HG02973 (cell line): Measurements from ENCODE around the gene ZSCAN9.

Experiments
- ATAC-seq: cut with Tn5 transposase; IDR thresholded peaks from one replicate; pipeline ENCODE4 v1.9.1; 2021; ENCODE audit warnings: moderate library complexity; ENCODE audit not compliant: unreplicated experiment

Gene ZSCAN9

GRCh38 chr6:28225056-28225834 is at the start of gene ZSCAN9:
Gene ZSCAN9 (plus strand): TSS chr6:28225275. CDS start chr6:28227085, 1,810 bp downstream.
- no peak for ATAC-seq

DNA sequence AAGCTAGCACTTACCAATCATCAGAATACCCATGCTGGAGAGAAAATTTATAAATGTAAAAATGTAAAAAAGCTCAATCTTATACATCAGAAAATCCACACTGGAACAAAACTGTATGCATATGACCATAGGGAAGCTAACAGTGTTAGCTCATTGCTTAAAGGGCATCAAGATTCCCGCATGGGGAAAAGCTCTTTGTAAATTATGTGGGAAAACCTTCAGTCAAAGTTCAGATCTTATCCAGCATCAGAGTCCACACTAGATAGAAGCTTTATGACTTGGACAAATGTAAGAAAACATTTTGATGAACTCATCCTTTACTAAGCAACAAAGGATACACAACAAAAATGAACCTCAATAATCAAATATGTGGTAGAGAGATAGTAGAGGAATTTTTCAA is 48.7 kb upstream of the ZSCAN9 start:
- ATAC-seq = no peak

- no peak for ATAC-seq
Observed at GRCh38 chr6:28182255-28182654, 42.8 kb upstream of the ZSCAN9 start.

DNA sequence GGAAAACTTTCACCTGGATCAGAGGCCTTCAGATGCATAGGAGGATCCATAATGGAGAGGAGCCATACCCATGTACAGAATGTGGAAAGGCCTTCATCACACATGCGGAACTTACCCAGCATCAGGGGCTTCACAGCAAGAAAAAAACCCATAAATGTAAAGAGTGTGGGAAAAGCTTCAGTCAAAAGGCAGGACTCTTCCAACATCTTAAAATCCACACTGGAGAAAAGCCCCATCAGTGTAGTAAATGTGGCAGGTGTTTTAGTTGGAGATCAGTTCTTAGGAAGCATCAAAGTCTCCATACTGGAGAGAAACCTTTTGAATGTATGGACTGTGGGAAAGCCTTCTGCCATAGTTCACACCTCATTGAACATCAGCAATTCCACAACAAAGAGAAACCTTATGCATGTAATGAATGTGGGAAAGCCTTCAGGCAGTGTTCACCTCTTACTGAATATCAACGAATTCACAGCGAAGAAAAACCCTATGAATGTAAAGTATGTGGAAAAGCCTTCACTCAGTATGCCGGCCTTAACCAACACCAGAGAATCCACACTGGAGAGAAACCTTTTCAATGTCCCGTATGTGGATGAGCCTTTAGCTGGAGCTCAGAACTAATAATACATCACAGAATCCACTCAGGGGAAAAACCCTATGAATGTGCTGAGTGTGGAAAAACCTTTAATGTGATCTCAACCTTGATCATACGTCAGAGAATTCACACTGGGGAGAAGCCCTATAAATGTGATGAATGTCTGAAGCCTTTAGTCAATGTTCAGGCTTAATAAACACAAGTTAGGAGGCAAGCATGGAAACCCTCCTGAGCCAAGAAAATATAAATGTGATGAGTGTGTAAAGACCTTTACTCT is 36.7 kb upstream of the ZSCAN9 start:
- ATAC-seq = no peak

GRCh38 chr6:28200020-28200419 is 25.1 kb upstream of the ZSCAN9 start:
- ATAC-seq = no peak

- ATAC-seq = no peak
Observed at GRCh38 chr6:28203201-28203600, 21.9 kb upstream of the ZSCAN9 start.

GRCh38 chr6:28205879-28206278 is 19.2 kb upstream of the ZSCAN9 start:
- no peak for ATAC-seq

DNA sequence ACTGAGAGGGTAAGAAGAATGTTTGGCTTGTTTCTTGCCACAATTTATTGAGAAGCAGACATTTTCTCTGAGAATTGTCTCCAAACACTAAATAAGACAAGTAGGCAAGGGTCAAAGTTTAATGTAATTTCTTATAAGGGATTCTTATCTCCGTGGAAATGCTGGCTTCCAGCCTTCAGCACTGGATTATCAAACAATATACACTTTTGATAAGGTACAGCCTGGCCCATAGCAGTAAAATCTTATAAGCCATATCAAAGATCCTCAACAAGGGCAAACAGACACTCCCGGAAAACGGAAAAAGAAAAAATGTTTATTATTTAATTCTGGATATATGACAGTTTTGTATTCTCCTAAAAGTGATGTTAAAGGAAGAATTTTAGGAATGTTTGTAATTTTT is 18.5 kb upstream of the ZSCAN9 start:
- no peak for ATAC-seq

GRCh38 chr6:28206928-28207509 is 18.1 kb upstream of the ZSCAN9 start:
- no peak for ATAC-seq

DNA sequence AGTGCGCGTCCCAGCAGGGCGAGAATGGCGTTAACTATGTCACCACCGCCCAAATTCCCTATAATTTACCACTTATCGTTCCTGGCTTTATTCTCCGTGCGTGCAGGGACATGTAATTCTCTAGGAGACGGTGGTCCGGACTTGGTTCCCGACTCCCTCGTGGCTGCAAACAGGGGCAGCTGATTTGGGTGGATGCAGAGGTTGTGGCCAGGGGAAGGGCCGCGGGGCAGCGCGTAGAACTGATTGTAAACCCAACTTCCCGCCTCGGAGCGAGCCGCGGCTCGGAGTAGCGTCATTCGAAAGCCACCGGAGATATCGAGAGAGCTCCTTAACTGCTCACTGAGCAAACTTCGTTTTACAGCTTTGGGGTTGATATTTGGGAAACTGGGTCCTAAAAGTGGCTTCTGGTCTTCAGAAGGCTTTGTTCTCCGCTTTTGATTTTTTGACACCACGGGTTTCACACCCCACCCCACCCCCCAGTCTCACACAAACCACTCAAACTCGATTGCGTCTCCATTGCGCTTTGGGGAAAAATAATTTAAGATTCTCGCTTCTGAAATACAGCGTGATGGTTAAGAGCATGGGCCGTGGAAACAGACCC is 17.5 kb upstream of the ZSCAN9 start:
- ATAC-seq = no peak

DNA sequence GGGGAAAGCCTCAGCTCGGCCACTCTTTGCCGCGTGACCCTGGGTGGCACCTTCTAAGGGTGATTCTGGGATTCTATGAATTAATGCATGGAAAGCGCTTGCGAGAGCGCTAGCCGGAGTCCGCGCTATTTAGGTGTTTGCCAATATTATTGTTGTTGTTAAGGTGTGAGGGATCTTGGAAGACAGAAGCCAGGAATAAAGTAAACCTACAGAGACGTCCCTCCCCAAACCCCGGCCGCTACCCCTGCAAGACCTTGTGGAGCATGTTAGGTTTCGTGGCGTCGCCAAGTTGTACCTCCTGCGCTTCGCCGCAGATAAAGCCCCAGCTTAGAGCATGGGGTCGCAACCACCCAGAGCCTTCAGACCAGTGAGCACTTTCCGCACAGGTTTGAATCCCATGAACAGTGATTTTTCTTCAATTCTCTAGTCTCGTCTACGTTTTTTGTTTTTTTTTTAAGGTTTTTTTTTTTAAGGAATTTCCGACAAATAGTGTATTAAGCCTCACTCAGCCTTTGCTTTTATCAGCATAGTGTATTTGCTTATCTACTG is 16.9 kb upstream of the ZSCAN9 start:
- no peak for ATAC-seq

GRCh38 chr6:28209753-28210535 is 15.1 kb upstream of the ZSCAN9 start:
- no peak for ATAC-seq

- no peak for ATAC-seq
Observed at GRCh38 chr6:28211840-28212509, 13.1 kb upstream of the ZSCAN9 start.

- ATAC-seq = no peak
Observed at GRCh38 chr6:28212510-28213212, 12.4 kb upstream of the ZSCAN9 start.

GRCh38 chr6:28213213-28213523 is 11.9 kb upstream of the ZSCAN9 start:
- ATAC-seq = no peak

DNA sequence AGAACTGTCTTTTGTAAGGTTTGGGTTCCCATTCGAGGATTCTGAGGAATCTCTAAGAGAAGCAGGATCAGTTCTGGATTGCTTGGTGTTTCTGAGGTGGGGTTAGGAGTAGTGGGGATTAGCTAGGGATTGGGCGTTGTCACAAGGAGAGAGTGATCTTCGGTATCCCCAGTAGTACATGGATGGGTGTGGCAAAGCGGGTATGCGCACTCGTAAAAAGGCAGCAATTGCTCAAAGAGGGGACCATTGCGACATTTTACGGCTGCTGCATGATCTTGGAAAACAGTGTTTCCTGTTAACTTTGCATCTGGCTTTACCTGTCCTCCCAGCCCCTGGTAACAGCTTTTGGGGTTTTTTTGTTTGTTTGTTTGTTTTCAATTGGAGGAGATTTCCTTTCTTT is 9.7 kb upstream of the ZSCAN9 start:
- no peak for ATAC-seq

GRCh38 chr6:28217890-28218289 is 7.2 kb upstream of the ZSCAN9 start:
- no peak for ATAC-seq

DNA sequence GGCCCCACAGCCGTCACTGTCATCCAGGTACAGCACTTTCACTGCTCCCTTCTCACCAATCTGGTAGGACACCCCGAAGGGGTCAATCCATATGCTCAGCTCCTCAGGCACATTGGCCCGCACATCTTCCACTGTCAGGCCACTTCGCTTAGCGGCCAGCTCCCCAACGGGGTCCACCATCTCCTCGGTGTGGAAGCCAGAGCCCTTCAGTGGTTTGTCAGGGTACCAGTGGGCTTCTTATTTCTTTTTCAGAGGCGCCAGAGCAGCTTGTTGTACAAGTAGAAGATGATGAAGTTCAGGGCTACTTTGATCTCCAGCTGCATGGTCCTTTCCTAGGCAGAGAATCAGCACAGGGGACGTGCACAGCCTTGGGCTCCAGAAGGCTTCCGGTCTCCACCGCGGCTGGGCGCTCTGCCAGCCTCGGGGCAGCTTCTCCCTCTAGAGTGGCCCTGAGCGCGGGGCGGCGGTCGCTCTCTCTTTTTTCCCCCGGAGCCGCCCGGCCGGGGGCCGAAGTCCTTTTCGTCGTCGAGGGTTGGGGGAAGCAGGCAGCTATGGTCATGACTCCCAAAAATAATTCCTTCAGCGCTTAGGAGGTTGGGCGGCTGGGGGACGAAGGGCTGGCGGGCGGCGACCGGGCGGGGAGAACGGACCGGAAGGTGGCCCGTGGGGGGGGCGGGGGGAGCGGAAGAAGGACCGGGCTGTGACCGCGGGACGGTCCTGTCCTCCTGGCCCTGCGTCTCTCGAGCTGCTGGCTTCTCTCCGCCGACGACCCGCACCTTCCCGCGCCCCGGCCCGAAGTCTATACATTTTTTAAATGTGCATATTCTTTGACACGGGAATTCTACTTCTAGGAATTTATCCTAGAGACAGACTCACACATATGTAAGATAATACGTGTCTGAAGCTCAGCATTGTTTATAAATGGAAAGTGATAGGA is 6.5 kb upstream of the ZSCAN9 start:
- ATAC-seq = no peak
